ENCODE measurements around the gene CAPN7. TPM values are rescaled to one million over a fixed set of nuclear protein-coding genes. Genes with fewer than 3 reads are reported as not detected.

CAPN7 gene
- total and polyA plus RNA-seq, 2 donors (not counting 1 experiment from before 2014, with no cell fraction given): 40.4 to 85.9 TPM

DNA sequence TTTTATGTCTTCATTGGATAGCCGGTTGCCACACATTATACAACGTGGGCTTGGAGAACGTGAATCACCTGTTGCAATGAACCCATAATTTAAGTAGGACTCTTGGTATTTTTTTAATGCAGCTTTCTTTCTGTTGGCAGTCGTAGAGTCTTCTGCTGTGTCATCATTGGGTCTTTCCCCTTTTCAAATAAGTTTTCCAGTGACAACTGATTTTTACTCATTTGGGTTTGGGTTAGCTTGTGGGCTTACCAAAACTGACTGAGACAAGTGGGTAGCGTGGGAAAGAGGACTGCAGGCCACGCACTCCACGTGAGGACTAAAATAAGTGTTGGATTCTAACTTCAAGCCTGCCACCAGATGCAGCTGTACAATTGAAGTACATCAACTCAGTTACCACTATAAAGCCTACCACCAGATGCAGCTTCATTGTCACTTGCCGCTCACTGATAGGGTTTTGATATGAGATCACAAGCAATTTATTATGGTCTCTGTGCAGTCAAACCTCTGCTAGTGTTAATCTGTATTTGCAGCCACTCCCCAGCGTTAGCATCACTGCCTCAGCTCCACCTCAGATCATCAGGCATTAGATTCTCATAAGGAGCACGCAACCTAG is 6.4 kb upstream of the CAPN7 start:
- Mint-ChIP-seq H3K4me3 (no peak overlapping the region), H3K27ac (no peak overlapping the region), H3K4me1 (peaks cover 3% of the 10 kb centered on the region), H3K9me3 (ENCODE audit: insufficient read depth) (peaks cover 1% of the 10 kb centered on the region), H3K27me3 (no peaks in the 10 kb centered on the region)
- no peaks in the 10 kb centered on the region for H3K27me3 ChIP-seq (replicated peaks in 1 of 4; ENCODE audit: control extremely low read depth in 1 of 4, control insufficient read depth in 3 of 4, insufficient read depth in 4 of 4, low read length in 3 of 4)
- H3K4me3 ChIP-seq (ENCODE audit: control extremely low read depth in 1 of 5, extremely low read depth in 1 of 5, insufficient read depth in 1 of 5, low read depth in 2 of 5, low read length in 4 of 5): no peak overlapping the region
- H3K79me2 ChIP-seq (ENCODE audit: control insufficient read depth, insufficient read depth, low read length): no peaks in the 10 kb centered on the region
- TF ChIP-seq, protein P1, sequence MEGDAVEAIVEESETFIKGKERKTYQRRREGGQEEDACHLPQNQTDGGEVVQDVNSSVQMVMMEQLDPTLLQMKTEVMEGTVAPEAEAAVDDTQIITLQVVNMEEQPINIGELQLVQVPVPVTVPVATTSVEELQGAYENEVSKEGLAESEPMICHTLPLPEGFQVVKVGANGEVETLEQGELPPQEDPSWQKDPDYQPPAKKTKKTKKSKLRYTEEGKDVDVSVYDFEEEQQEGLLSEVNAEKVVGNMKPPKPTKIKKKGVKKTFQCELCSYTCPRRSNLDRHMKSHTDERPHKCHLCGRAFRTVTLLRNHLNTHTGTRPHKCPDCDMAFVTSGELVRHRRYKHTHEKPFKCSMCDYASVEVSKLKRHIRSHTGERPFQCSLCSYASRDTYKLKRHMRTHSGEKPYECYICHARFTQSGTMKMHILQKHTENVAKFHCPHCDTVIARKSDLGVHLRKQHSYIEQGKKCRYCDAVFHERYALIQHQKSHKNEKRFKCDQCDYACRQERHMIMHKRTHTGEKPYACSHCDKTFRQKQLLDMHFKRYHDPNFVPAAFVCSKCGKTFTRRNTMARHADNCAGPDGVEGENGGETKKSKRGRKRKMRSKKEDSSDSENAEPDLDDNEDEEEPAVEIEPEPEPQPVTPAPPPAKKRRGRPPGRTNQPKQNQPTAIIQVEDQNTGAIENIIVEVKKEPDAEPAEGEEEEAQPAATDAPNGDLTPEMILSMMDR (IDR thresholded peaks at IDR 0.05): no peak
- no peak for TF ChIP-seq EZH2 (IDR thresholded peaks at IDR 0.05; ENCODE audit: borderline replicate concordance, insufficient read depth, low read depth, low read length, poor library complexity, severe bottlenecking)
- intact Hi-C loops (cut with micrococcal nuclease): no loop called here
- ATAC-seq (ENCODE audit: low read depth) (no peak), DNase-seq (no peak)
- POLR2A ChIA-PET: no interaction called here
- H3K9me3 ChIP-seq (ENCODE audit: control extremely low read depth in 1 of 3, control insufficient read depth in 2 of 3, insufficient read depth in 1 of 3, low read length in 2 of 3): no peaks in the 10 kb centered on the region
- H3K4me1 ChIP-seq (ENCODE audit: control insufficient read depth in 2 of 2, insufficient read depth in 2 of 2, low read length in 2 of 2): peaks cover 3% of the 10 kb centered on the region in 2 donors
- no peak overlapping the region for H2AFZ ChIP-seq (ENCODE audit: insufficient read depth, low read depth, low read length, poor library complexity, severe bottlenecking)
- CTCF ChIA-PET: interaction anchor here (0.8 to 14.2 kb wide), 6 partner anchors 23 to 206 kb away, joined by 3 to 305 read pairs (median 6); no protein-coding TSS in a partner anchor
- H3K4me2 ChIP-seq (replicated peaks; ENCODE audit: low read depth, low read length, poor library complexity, severe bottlenecking): no peak overlapping the region
- no peaks in the 10 kb centered on the region for H3K36me3 ChIP-seq (replicated peaks in 1 of 2; ENCODE audit: control extremely low read depth in 1 of 2, control insufficient read depth in 1 of 2, extremely low read depth in 1 of 2, insufficient read depth in 2 of 2, low read length in 1 of 2)
- 68% methylated on average over 5 of the region's 10 CpGs for WGBS (ENCODE audit: insufficient coverage)
- no peak overlapping the region for H3K27ac ChIP-seq (ENCODE audit: low read length in 2 of 2)
- no peak overlapping the region for H3K9ac ChIP-seq (ENCODE audit: low read length)
- H4K20me1 ChIP-seq (ENCODE audit: control insufficient read depth, insufficient read depth, low read length, poor library complexity, severe bottlenecking): no peaks in the 10 kb centered on the region

DNA sequence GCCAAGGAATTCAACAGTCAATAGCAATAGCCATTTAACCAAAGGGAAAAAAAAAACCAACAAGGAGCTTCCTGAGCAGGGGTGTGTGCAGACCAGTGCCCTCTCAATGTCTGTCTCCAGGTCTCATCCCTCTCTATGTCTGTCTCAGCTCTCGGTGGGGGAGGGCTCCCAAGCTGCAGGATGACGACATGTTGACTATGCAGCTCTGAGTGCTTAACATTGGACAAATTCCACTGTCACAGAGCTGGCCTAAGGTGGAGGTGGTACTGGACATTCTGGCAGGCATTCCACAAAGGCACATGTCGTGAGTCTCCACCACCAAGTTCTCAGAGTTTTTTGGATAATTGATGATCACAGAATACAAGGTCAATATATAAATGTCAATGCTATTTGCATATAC is 2.0 kb upstream of the CAPN7 start:
- H3K79me2 ChIP-seq (ENCODE audit: control insufficient read depth, insufficient read depth, low read length): peaks cover 24% of the 10 kb centered on the region
- H2AFZ ChIP-seq (ENCODE audit: insufficient read depth, low read depth, low read length, poor library complexity, severe bottlenecking): no peak overlapping the region
- no peaks in the 10 kb centered on the region for H3K27me3 ChIP-seq (replicated peaks in 1 of 4; ENCODE audit: control extremely low read depth in 1 of 4, control insufficient read depth in 3 of 4, insufficient read depth in 4 of 4, low read length in 3 of 4)
- CTCF ChIA-PET: interaction anchor here (1.0 to 14.2 kb wide), 22 partner anchors 9 to 1044 kb away, joined by 3 to 305 read pairs (median 6); no protein-coding TSS in a partner anchor
- peaks cover 6% of the 10 kb centered on the region for H4K20me1 ChIP-seq (ENCODE audit: control insufficient read depth, insufficient read depth, low read length, poor library complexity, severe bottlenecking)
- TF ChIP-seq EZH2 (IDR thresholded peaks at IDR 0.05; ENCODE audit: borderline replicate concordance, insufficient read depth, low read depth, low read length, poor library complexity, severe bottlenecking): no peak
- TF ChIP-seq, protein P1 (IDR thresholded peaks at IDR 0.05): no peak
- no peak for ATAC-seq (ENCODE audit: low read depth)
- DNase-seq: no peak
- Mint-ChIP-seq H3K4me1 (peaks cover 23% of the 10 kb centered on the region), H3K4me3 (no peak overlapping the region), H3K9me3 (ENCODE audit: insufficient read depth) (no peaks in the 10 kb centered on the region), H3K27me3 (no peaks in the 10 kb centered on the region), H3K27ac (no peak overlapping the region)
- H3K4me2 ChIP-seq (replicated peaks; ENCODE audit: low read depth, low read length, poor library complexity, severe bottlenecking): no peak overlapping the region
- H3K27ac ChIP-seq (ENCODE audit: low read length in 2 of 2): no peak overlapping the region
- 100% methylated on average over 2 of the region's 3 CpGs for WGBS (ENCODE audit: insufficient coverage)
- no peak overlapping the region for H3K4me3 ChIP-seq (ENCODE audit: control extremely low read depth in 1 of 5, extremely low read depth in 1 of 5, insufficient read depth in 1 of 5, low read depth in 2 of 5, low read length in 4 of 5)
- H3K4me1 ChIP-seq (ENCODE audit: control insufficient read depth in 2 of 2, insufficient read depth in 2 of 2, low read length in 2 of 2): peaks cover 16 to 19% of the 10 kb centered on the region in 2 donors
- intact Hi-C loops (cut with micrococcal nuclease): no loop called here
- H3K36me3 ChIP-seq (replicated peaks in 1 of 2; ENCODE audit: control extremely low read depth in 1 of 2, control insufficient read depth in 1 of 2, extremely low read depth in 1 of 2, insufficient read depth in 2 of 2, low read length in 1 of 2): no peaks in the 10 kb centered on the region
- H3K9ac ChIP-seq (ENCODE audit: low read length): no peak overlapping the region
- no peaks in the 10 kb centered on the region for H3K9me3 ChIP-seq (ENCODE audit: control extremely low read depth in 1 of 3, control insufficient read depth in 2 of 3, insufficient read depth in 1 of 3, low read length in 2 of 3)
- POLR2A ChIA-PET: interaction anchor here (0.6 kb wide), 1 partner anchor 193 kb away, joined by 3 read pairs; no protein-coding TSS in a partner anchor
